GM23248 (cell line): ENCODE data around the gene SVOPL.

Experiments used
- EZH2 ChIP-seq: fragments of 200-600 bp; sonication (generic); IDR thresholded peaks from 2 replicates; pipeline ENCODE4 v1.6.1; 2018; ENCODE audit warnings: antibody characterized with exemption, mild to moderate bottlenecking; ENCODE audit not compliant: insufficient read depth, poor library complexity, severe bottlenecking
- EZH2phosphoT487 ChIP-seq: fragments of 200-600 bp; sonication (generic); IDR thresholded peaks from 2 replicates; pipeline ENCODE4 v1.6.1; 2018; ENCODE audit warnings: antibody characterized with exemption, moderate library complexity, mild to moderate bottlenecking, low read depth; ENCODE audit not compliant: insufficient read depth

- TF ChIP-seq EZH2phosphoT487 (no peak), EZH2 (no peak)
These were observed 121.5 kb downstream of the SVOPL start for GRCh38 chr7:138579671-138580070.
